ENCODE results near the gene NDFIP1. TPM values are rescaled to one million over a fixed set of nuclear protein-coding genes. Genes with fewer than 3 reads are reported as not detected.
A peak's percentile ranks its signal among the peaks of the same experiment; 100 is the strongest.

The NDFIP1 gene
- total RNA-seq, 2 experiments from 2014 or later = 65.2 to 70.2 TPM

DNA sequence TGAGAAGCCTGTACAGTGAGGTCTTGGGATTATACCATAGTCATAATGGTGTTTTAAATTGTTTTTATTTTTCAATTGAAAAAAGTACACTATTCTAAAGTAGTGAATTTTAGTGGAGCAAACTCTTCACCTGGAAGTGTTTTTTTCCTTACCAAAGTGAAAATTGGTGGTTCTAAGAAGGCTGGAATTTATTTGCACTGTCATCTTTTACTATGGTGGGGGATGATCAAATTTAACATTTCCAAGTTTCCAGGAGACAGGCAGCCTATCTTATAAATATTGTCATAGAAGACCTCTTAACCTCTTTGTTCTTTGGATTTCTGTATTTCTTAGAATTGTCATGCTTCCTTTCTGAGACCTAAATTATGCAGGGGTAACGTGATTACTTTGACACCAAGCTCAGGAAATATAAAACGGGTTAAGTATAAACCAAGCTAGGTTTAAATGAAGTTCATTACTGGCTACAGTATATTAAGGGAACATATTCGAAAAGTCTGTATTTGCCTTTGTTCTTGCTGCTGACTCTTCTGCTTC lies 20.2 kb downstream of the NDFIP1 start:
- Mint-ChIP-seq H3K27ac (peak overlapping the region; percentile 76), H3K36me3 (ENCODE audit: low read depth) (peaks cover 40% of the 10 kb centered on the region), H3K9me3 (peaks cover 4% of the 10 kb centered on the region), H3K4me1 (peaks cover 49% of the 10 kb centered on the region), H3K4me3 (no peak overlapping the region), H3K27me3 (no peaks in the 10 kb centered on the region)
- CTCF ChIA-PET = interaction anchor here (1.0 to 1.5 kb wide), 5 partner anchors 8 to 138 kb away, joined by 3 to 5 read pairs (median 3); no protein-coding TSS in a partner anchor
- POLR2A ChIA-PET = no interaction called here
- no peak for DNase-seq

DNA sequence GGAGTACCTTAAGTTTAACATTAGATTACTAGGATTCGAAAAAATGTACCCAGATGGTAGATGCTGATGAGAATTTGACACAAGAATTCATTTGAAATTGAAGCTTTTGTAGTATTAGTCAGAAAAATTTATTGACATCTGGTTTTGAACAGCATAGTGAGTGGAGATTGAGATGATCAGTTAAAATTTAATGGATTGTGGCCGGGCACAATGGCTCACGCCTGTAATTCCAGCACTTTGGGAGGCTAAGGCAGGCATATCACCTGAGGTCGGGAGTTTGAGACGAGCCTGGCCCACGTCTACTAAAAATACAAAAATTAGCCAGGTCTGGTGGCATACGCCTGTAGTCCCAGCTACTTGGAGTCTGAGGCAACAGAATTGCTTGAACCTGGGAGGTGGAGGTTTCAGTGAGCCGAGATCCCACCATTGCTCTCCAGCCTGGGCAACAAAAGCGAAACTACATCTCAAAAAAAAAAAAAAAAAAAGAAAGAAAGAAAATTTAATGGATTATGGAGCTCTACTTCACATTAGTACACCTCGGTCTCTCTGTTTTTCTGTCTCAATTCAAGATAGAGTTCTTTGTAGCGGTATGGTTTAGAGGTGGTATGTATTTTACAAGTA lies 21.0 kb downstream of the NDFIP1 start:
- Mint-ChIP-seq H3K27ac (peak overlapping the region; percentile 76), H3K4me3 (no peak overlapping the region), H3K36me3 (ENCODE audit: low read depth) (peaks cover 32% of the 10 kb centered on the region), H3K9me3 (no peaks in the 10 kb centered on the region), H3K4me1 (peaks cover 42% of the 10 kb centered on the region), H3K27me3 (no peaks in the 10 kb centered on the region)
- no peak for DNase-seq
- ChIA-PET POLR2A (interaction anchor here (0.6 kb wide), 1 partner anchor 12 kb away, joined by 3 read pairs; no protein-coding TSS in a partner anchor), CTCF (interaction anchor here (1.0 to 1.5 kb wide), 5 partner anchors 9 to 139 kb away, joined by 3 to 5 read pairs (median 3); no protein-coding TSS in a partner anchor)

GRCh38 chr5:142131394-142131793 lies 22.8 kb downstream of the NDFIP1 start:
- no peaks in the 10 kb centered on the region for H3K27me3 Mint-ChIP-seq
- H3K4me3 Mint-ChIP-seq = no peak overlapping the region
- no peak overlapping the region for H3K27ac Mint-ChIP-seq
- no peak for DNase-seq
- H3K36me3 Mint-ChIP-seq (ENCODE audit: low read depth) = peaks cover 32% of the 10 kb centered on the region
- H3K9me3 Mint-ChIP-seq = no peaks in the 10 kb centered on the region
- H3K4me1 Mint-ChIP-seq = peaks cover 41% of the 10 kb centered on the region
- ChIA-PET CTCF (interaction anchor here (0.9 to 1.3 kb wide), 4 partner anchors 8 to 117 kb away, joined by 3 to 5 read pairs (median 3); no protein-coding TSS in a partner anchor), POLR2A (no interaction called here)

- CTCF ChIA-PET = interaction anchor here (1.0 kb wide), 1 partner anchor 468 kb away, joined by 3 read pairs; no protein-coding TSS in a partner anchor
- no peaks in the 10 kb centered on the region for H3K9me3 Mint-ChIP-seq
- peaks cover 34% of the 10 kb centered on the region for H3K36me3 Mint-ChIP-seq (ENCODE audit: low read depth)
- DNase-seq = no peak
- no peak overlapping the region for H3K4me3 Mint-ChIP-seq
- no peak overlapping the region for H3K27ac Mint-ChIP-seq
- peaks cover 31% of the 10 kb centered on the region for H3K4me1 Mint-ChIP-seq
- POLR2A ChIA-PET = no interaction called here
- no peaks in the 10 kb centered on the region for H3K27me3 Mint-ChIP-seq
Measured at GRCh38 chr5:142132916-142133315, 24.3 kb downstream of the NDFIP1 start.

DNA sequence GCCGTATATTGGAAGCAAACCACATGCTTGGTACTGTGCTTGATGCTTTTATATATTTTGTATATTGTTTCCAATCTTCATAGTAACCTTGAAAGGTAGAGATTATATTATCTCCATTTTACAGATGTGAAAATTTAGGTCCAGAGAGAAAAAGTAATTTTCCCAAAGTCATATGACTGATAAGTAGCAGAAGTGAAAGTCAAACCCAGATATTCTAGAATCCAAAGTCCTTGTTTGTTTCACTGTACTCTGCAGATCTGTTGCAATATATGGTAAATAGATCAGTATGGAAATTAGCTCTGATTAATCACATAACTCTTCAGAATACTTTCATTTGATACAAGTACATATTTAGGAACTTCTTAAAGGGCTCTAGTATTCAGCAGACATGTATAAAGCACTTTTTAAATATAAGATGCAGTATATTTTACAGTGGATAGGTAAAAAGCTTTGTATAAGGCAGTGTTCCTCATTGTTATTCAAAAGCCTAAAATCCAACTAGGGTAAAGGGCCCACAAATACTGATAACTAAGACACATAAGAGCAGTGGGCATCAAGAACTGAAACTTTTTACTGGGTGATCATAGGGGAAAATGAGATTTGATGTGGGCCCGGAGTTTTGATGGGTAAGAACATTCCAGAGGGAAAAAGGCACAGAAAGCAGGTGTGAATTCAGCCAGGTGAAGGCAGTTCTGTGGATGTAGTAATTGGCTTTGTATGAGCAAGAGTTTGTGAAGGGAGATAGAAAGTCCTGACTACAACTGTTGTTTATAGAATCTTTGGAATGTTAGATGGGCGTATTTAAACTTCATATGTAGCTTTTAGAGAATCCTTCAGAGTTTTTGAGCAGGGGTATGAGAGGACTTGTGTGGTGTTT lies 25.0 kb downstream of the NDFIP1 start:
- H3K27ac Mint-ChIP-seq = no peak overlapping the region
- H3K36me3 Mint-ChIP-seq (ENCODE audit: low read depth) = peaks cover 32% of the 10 kb centered on the region
- H3K27me3 Mint-ChIP-seq = no peaks in the 10 kb centered on the region
- ChIA-PET POLR2A (no interaction called here), CTCF (no interaction called here)
- peaks cover 25% of the 10 kb centered on the region for H3K4me1 Mint-ChIP-seq
- no peak overlapping the region for H3K4me3 Mint-ChIP-seq
- H3K9me3 Mint-ChIP-seq = no peaks in the 10 kb centered on the region
- no peak for DNase-seq

GRCh38 chr5:142134331-142135010 lies 25.9 kb downstream of the NDFIP1 start:
- POLR2A ChIA-PET = no interaction called here
- peaks cover 16% of the 10 kb centered on the region for H3K4me1 Mint-ChIP-seq

DNA sequence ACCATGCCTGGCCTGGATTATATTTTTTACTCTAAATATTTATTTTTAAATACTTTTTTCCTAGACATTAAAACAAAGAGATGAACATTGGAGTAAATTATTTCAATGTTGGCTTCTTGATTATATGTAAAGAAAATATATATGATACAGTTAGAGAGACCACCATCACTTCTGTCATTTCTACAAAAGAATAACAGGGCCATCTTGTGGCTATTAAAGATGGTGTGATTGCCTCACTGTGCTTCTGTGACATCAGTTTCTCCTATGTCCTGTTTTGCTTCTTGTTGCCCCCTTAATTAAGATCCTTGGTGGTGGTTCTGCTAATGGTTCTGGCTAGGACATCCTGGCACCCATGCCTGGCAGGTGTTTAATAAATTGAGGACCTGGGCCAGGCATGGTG lies 32.9 kb downstream of the NDFIP1 start:
- H3K27ac Mint-ChIP-seq = no peak overlapping the region
- POLR2A ChIA-PET = interaction anchor here (0.6 kb wide), 1 partner anchor 12 kb away, joined by 3 read pairs; no protein-coding TSS in a partner anchor

More at GRCh38 chr5:142134331-142135010, 25.9 kb downstream of the NDFIP1 start:
- H3K36me3 Mint-ChIP-seq (ENCODE audit: low read depth) = peaks cover 30% of the 10 kb centered on the region
- no peak overlapping the region for H3K4me3 Mint-ChIP-seq
- H3K27me3 Mint-ChIP-seq = no peaks in the 10 kb centered on the region
- DNase-seq = no peak
- H3K27ac Mint-ChIP-seq = no peak overlapping the region
- no peaks in the 10 kb centered on the region for H3K9me3 Mint-ChIP-seq
- CTCF ChIA-PET = no interaction called here

DNA sequence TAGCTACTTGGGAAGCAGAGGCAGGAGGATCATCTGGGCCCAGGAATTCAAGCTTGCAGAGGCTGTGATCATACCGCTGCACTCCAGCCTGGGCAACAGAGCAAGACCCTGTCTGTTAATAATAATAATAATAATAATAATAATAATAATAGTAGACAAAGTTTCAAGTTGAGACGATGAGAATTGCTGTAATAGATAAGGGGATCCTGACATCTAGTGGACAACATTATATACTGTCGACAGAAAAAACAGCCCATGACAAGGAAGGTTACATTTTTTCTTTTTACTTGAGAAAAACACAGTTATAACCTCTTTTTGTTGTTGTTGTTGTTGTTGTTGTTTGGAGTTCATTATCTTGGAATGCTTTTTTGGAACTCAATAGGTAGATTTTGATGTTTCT lies 35.3 kb downstream of the NDFIP1 start:
- Mint-ChIP-seq H3K9me3 (no peaks in the 10 kb centered on the region), H3K36me3 (ENCODE audit: low read depth) (peaks cover 34% of the 10 kb centered on the region)

More for the DNA sequence above, 32.9 kb downstream of the NDFIP1 start:
- Mint-ChIP-seq H3K4me1 (peaks cover 4% of the 10 kb centered on the region), H3K27me3 (no peaks in the 10 kb centered on the region), H3K36me3 (ENCODE audit: low read depth) (peaks cover 31% of the 10 kb centered on the region), H3K4me3 (no peak overlapping the region), H3K9me3 (no peaks in the 10 kb centered on the region)
- DNase-seq = no peak
- CTCF ChIA-PET = interaction anchor here (1.0 kb wide), 1 partner anchor 113 kb away, joined by 3 read pairs; no protein-coding TSS in a partner anchor

DNA sequence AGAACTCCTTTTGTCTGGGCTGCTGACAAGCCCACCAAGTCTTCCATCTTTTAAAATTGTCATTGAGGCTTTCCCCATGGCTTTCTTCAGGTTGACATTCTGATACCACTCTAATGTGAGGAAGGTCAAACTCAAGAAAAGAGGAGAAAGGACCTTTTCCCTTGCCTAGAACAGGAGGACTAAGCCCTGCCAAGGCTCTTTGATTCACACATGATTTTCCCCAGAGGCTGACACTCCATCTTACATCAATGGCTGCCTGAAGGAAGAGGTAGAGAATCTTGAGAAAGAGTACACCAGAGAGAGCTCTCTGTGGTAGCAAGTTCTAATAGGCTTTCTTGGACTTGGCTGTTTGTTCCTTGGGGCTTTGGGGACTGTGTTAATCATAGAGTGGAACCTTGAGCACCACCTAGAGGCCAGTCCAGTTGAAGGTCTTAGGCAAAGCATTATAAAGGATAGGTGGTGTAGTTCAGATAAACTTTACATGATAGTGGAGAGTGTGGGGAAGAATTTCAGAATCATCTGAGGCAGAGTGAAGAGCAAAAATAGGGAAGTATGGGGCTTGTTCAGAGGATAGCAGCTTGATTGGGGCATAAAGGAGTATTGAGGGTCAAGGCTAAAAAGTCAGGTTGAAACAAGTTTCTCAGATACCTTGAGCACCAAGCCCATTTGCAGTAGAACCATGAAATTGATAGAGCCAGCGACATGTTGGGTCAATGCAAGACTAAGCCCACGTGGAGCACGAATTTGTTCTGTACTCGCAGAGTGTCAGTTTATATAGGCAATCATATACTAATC lies 36.7 kb downstream of the NDFIP1 start:
- no peak overlapping the region for H3K27ac Mint-ChIP-seq
- CTCF ChIA-PET = interaction anchor here (0.8 to 3.1 kb wide), 5 partner anchors 21 to 168 kb away, joined by 3 to 15 read pairs (median 4); no protein-coding TSS in a partner anchor
- H3K9me3 Mint-ChIP-seq = no peaks in the 10 kb centered on the region
- H3K4me1 Mint-ChIP-seq = peaks cover 2% of the 10 kb centered on the region
- H3K27me3 Mint-ChIP-seq = no peaks in the 10 kb centered on the region
- no peak overlapping the region for H3K4me3 Mint-ChIP-seq
- POLR2A ChIA-PET = no interaction called here
- DNase-seq = peak; percentile 83
- peaks cover 38% of the 10 kb centered on the region for H3K36me3 Mint-ChIP-seq (ENCODE audit: low read depth)

More for the DNA sequence above, 35.3 kb downstream of the NDFIP1 start:
- H3K27me3 Mint-ChIP-seq = no peaks in the 10 kb centered on the region
- POLR2A ChIA-PET = interaction anchor here (1.2 kb wide), 1 partner anchor 128 kb away, joined by 4 read pairs; no protein-coding TSS in a partner anchor
- CTCF ChIA-PET = interaction anchor here (0.5 to 3.1 kb wide), 12 partner anchors 8 to 405 kb away, joined by 3 to 15 read pairs (median 4); partner anchors contain the start of gene RNF14
- no peak for DNase-seq
- no peak overlapping the region for H3K27ac Mint-ChIP-seq
- no peak overlapping the region for H3K4me3 Mint-ChIP-seq
- H3K4me1 Mint-ChIP-seq = peaks cover 2% of the 10 kb centered on the region

DNA sequence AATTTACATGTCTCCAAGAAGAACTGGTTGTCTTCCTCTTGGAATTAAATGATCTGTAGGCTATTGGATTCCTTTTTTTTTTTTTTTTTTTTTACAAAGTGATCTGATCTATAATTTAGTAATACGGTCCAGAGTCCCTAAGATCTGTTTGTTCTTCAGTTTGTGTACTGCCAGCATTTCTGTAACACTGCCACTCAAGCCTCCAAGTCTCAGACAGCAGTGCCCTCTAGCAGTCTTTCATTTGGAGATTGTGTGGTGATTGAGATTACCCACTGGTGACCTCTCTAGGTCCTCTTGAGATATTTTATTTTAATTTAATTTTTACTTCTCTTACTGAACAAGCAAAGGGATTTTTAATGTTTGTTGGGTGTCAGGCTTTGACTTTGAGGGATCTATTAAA lies 40.8 kb downstream of the NDFIP1 start:
- Mint-ChIP-seq H3K4me1 (peaks cover 2% of the 10 kb centered on the region), H3K36me3 (ENCODE audit: low read depth) (peaks cover 34% of the 10 kb centered on the region)
- POLR2A ChIA-PET = no interaction called here

GRCh38 chr5:142150431-142150830 lies 41.9 kb downstream of the NDFIP1 start:
- Mint-ChIP-seq H3K4me3 (no peak overlapping the region), H3K36me3 (ENCODE audit: low read depth) (peaks cover 34% of the 10 kb centered on the region), H3K27ac (no peak overlapping the region), H3K4me1 (peaks cover 2% of the 10 kb centered on the region), H3K27me3 (no peaks in the 10 kb centered on the region), H3K9me3 (no peaks in the 10 kb centered on the region)
- no peak for DNase-seq
- POLR2A ChIA-PET = no interaction called here
- CTCF ChIA-PET = interaction anchor here (1.8 kb wide), 1 partner anchor 11 kb away, joined by 4 read pairs; no protein-coding TSS in a partner anchor

More for the DNA sequence above, 40.8 kb downstream of the NDFIP1 start:
- H3K27ac Mint-ChIP-seq = no peak overlapping the region
- CTCF ChIA-PET = no interaction called here
- DNase-seq = no peak
- no peaks in the 10 kb centered on the region for H3K9me3 Mint-ChIP-seq
- no peaks in the 10 kb centered on the region for H3K27me3 Mint-ChIP-seq
- H3K4me3 Mint-ChIP-seq = no peak overlapping the region

Measured in activated CD4-positive, alpha-beta T cell treated with anti-CD3 and anti-CD28 coated beads, Interleukin-2, amount 10 ng/mL, durations not matched to agents 7 days and 5 days (primary cell).